Measurements from ENCODE around the gene INPP4B.

INPP4B gene

DNA sequence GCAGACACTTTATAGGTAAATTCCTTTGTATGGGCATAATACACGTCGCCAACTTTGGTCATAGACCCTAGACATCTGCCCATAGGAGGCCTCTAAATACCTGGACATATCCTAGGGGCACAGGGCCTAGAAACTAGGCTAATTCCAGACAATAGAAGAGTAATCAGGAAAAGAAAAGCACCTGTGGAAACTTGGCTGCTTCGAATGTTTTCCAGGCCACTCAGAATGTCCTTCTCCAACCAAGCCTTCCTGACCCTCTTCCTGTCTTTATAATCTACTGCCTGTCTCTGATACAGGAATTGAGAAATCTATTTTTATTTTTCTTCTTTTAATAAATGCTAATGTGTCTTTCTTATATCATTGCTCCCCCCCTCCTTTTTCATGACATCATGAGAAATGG lies 716.6 kb downstream of the INPP4B start:
- H3K4me3 Mint-ChIP-seq, result no peak overlapping the region
- H3K27me3 Mint-ChIP-seq, result no peaks in the 10 kb centered on the region
- no peak for DNase-seq
- H3K4me1 Mint-ChIP-seq, result peaks cover 20% of the 10 kb centered on the region
- H3K27ac Mint-ChIP-seq, result no peak overlapping the region
- CTCF ChIA-PET, result interaction anchor here (1.2 kb wide), 1 partner anchor 223 kb away, joined by 3 read pairs; no protein-coding TSS in a partner anchor
- H3K36me3 Mint-ChIP-seq, result peaks cover 14% of the 10 kb centered on the region
- H3K9me3 Mint-ChIP-seq, result no peaks in the 10 kb centered on the region

DNA sequence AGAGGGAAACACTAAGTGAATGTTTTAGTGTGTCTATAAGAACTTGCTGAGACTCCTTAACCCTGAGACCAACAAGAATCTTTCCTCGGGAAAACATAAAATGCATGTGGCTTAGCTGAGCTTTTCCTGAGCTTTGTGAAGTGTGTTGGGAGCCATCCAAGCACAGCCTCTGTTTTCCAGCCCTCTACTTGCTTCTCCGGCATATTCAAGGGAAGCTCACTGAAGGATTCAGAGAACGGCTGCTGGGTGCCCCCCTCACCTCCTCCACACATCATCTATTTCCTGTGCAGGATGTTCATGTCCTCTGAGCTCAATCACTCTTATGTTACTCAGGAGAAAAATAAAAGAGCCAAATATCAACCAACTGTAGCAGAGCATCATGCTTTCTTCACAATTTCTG lies 717.6 kb downstream of the INPP4B start:
- Mint-ChIP-seq H3K4me3 (no peak overlapping the region), H3K27ac (peak overlapping the region; percentile 7), H3K9me3 (no peaks in the 10 kb centered on the region), H3K36me3 (peaks cover 15% of the 10 kb centered on the region), H3K4me1 (peaks cover 20% of the 10 kb centered on the region), H3K27me3 (no peaks in the 10 kb centered on the region)
- DNase-seq, result no peak
- CTCF ChIA-PET, result interaction anchor here (0.6 to 1.3 kb wide), 9 partner anchors 27 to 719 kb away, joined by 3 to 4 read pairs (median 3); no protein-coding TSS in a partner anchor

DNA sequence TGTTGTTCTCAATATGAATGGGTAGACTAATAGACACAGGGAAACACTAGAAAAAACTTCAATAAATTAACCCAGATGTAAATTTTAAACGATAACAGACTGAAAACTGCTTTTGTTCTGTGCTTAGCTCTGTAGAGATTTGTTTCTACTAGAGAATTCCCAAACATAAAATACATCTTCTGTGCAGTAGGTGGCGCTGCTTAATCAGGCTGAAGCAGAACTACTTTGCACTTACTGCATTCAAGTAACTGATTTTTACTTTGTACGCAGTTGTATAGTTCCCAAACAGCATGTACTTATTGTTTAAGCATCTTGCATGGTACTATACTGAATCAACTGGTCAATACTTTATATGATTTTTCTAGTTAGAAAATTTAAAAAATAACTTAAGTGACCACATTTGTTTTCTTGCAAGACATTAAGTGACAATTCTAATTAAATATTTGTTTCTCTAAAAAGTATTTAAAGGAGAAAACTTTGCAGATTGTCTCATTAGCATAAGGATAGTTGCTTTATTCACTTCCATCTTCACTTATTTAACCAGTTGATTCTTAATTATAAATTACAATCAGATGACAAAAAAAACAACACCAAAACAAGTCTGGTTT lies 719.1 kb downstream of the INPP4B start:
- Mint-ChIP-seq H3K4me3 (no peak overlapping the region), H3K9me3 (no peaks in the 10 kb centered on the region), H3K27me3 (no peaks in the 10 kb centered on the region), H3K27ac (no peak overlapping the region), H3K4me1 (peaks cover 24% of the 10 kb centered on the region), H3K36me3 (peaks cover 23% of the 10 kb centered on the region)
- peak; percentile 71 for DNase-seq
- CTCF ChIA-PET, result interaction anchor here (0.6 to 1.0 kb wide), 7 partner anchors 14 to 715 kb away, joined by 3 to 5 read pairs (median 3); no protein-coding TSS in a partner anchor

DNA sequence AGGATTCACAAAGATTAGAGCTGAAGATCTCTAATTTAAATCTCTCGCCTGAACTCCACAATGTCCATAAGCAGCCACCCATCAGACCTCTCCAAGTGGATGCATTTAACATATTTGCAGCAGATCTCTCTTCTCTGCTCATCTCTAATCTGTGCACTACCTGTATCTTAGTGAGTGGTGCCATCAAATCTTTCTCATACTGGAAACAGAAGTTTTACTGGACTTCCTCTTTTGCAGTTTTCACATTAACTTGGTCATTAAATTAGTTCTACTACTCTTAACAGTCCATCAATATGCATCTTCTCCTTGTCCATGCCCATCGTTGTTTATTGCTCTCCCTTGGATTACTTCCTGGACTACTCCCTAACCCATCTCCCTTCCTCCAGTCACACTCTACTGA lies 721.2 kb downstream of the INPP4B start:
- H3K27me3 Mint-ChIP-seq, result no peaks in the 10 kb centered on the region
- DNase-seq, result no peak

DNA sequence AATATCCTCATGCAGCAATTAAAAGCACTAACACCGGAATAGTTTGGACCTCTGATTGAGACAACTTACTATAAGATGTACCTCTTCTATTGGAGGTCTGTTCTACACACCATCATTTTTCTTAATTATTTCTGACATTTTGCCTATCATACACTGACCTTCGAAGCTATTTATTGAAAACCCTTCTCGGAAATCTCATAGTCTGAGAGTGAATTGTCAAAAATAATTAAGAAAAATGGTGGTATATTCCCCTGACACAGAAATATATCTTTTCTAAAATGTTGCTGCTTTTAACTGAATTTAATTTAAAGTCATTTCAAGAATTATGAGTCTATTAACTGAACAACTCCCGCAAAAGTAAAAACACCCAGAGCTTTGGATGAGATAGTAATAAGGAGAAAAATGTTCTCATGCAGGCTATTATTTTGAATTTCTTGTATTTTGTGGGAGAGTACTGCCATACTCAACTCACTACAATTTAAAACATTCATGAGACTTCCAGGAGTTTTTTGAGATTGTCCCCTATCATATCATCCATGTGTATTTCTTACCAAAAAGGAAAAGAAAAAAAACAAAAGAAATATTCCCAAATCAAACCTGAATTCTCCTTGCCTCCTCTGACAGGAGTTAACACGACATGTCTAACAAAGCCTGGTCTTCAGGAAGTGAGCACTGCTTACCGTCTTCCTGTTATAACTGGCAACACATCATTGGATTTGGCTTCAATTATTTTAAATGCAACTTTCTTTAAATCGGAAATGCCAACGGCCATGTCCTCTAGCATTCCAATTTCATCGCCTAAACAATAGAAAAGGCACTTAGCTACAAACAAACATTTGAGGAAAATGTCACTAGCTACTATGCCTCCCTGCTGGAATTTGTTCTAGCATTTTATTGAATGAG lies 724.4 kb downstream of the INPP4B start:
- Mint-ChIP-seq H3K36me3 (peaks cover 58% of the 10 kb centered on the region), H3K9me3 (no peaks in the 10 kb centered on the region), H3K4me3 (no peak overlapping the region), H3K4me1 (peaks cover 17% of the 10 kb centered on the region), H3K27ac (peak overlapping the region; percentile 1), H3K27me3 (no peaks in the 10 kb centered on the region)
- DNase-seq, result no peak
- CTCF ChIA-PET, result no interaction called here

More for the DNA sequence above, 721.2 kb downstream of the INPP4B start:
- H3K4me3 Mint-ChIP-seq, result no peak overlapping the region
- H3K4me1 Mint-ChIP-seq, result peaks cover 29% of the 10 kb centered on the region
- CTCF ChIA-PET, result interaction anchor here (1.2 kb wide), 1 partner anchor 714 kb away, joined by 3 read pairs; no protein-coding TSS in a partner anchor
- H3K36me3 Mint-ChIP-seq, result peaks cover 38% of the 10 kb centered on the region
- no peaks in the 10 kb centered on the region for H3K9me3 Mint-ChIP-seq
- no peak overlapping the region for H3K27ac Mint-ChIP-seq

DNA sequence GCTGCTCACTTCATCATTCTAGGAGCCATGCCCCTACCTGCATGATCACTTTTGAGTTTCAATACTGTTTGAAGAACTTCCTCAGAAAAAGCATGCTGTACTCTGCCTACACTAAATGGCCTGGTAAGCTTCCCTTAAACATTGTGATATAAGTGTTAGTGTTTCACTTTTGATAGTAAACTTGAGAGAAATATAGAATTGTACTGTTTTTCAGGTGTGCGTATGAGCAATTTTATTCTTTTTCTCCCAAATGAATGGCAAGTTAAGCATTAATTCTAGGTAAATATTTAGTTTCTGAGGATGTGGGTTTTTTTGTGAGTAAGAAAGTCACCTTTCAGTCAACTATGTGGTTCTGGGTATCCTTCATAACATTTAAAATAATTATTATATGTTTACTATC lies 725.2 kb downstream of the INPP4B start:
- peaks cover 65% of the 10 kb centered on the region for H3K36me3 Mint-ChIP-seq
- DNase-seq, result no peak
- H3K4me1 Mint-ChIP-seq, result peaks cover 17% of the 10 kb centered on the region
- H3K4me3 Mint-ChIP-seq, result no peak overlapping the region
- no peak overlapping the region for H3K27ac Mint-ChIP-seq
- CTCF ChIA-PET, result no interaction called here
- H3K9me3 Mint-ChIP-seq, result no peaks in the 10 kb centered on the region
- no peaks in the 10 kb centered on the region for H3K27me3 Mint-ChIP-seq

DNA sequence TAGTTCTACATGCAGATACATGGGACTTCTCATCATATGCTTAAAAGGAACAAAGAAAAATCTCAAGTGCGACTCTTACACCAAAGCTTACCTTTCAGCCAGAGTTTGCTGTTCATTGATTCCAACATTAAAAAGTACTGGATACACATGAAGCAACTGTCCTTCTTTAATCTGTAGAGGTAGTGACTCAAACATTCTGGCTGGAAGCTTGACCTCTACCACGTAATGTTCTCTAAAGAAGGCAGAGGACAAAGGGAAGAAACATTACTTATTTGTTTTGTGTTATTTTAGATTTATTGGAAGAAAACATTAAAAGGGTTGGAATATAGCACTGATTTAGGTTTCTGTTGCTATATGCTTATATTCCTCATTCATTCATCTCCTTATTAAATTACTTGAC lies 733.6 kb downstream of the INPP4B start:
- no peak for DNase-seq
- H3K36me3 Mint-ChIP-seq, result peaks cover 63% of the 10 kb centered on the region
- CTCF ChIA-PET, result no interaction called here

DNA sequence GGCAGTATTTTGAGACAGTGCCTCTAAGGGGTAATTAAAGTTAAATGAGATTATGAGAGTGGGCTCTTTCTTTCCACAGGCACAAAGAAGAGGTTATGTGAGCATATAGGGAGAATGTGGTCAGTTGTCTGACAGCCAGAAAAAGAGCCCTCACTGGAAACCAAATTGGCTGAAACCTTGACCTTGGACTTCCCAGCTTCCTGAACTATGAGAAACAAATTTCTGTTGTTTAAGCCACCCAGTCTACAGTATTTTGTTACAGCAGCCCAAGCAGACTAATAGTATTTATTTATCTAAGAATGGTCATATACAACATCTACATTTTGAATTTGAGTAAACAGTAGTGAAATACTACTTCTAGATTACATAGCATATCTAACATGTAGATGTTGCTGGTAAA lies 736.0 kb downstream of the INPP4B start:
- CTCF ChIA-PET, result no interaction called here
- no peak for DNase-seq
- Mint-ChIP-seq H3K4me1 (no peaks in the 10 kb centered on the region), H3K9me3 (no peaks in the 10 kb centered on the region), H3K36me3 (peaks cover 46% of the 10 kb centered on the region), H3K4me3 (no peak overlapping the region), H3K27me3 (no peaks in the 10 kb centered on the region), H3K27ac (no peak overlapping the region)

More for the DNA sequence above, 733.6 kb downstream of the INPP4B start:
- Mint-ChIP-seq H3K27me3 (no peaks in the 10 kb centered on the region), H3K27ac (no peak overlapping the region), H3K4me3 (no peak overlapping the region), H3K4me1 (no peaks in the 10 kb centered on the region), H3K9me3 (no peaks in the 10 kb centered on the region)

DNA sequence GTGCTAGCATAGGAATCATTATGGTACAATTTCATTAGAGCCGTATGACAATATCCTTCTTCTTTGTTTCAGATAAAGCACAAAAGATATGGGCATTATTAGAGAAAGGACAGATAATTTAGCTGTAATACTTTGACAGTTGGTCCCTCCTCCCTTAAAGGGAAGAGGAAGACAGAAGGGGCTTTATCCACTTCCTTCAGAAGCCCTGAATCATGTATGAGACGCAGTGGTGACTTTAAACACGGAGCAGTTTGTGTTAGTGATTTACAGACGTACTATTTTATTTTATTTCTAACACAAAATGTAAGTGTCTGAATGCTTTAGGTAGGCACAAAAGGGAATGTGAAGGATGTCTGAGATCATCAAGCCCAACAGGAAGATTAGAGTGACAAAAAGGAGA lies 742.1 kb downstream of the INPP4B start:
- Mint-ChIP-seq H3K27me3 (no peaks in the 10 kb centered on the region), H3K36me3 (peaks cover 41% of the 10 kb centered on the region), H3K4me1 (no peaks in the 10 kb centered on the region), H3K4me3 (no peak overlapping the region), H3K27ac (no peak overlapping the region), H3K9me3 (no peaks in the 10 kb centered on the region)
- no peak for DNase-seq
- CTCF ChIA-PET, result no interaction called here

DNA sequence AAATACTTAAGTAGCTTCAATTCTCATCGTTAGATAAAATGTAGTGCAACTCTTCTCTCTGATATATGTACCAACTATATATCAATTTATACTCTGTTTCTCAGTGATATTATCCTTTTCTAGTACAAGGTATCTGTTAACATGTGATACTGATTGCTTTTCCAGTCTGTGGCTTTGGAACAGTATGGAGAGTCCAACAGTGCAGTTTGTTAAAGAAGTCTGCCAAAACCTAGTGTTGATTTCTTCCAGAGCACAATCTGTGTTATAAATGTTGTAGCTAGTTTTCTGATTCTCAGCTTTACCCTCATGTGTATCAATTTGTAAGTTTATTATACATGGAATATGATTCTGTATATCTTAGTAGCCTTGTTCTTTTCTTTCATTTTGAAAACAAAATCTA lies 744.7 kb downstream of the INPP4B start:
- no peaks in the 10 kb centered on the region for H3K4me1 Mint-ChIP-seq
- CTCF ChIA-PET, result no interaction called here
- no peak overlapping the region for H3K27ac Mint-ChIP-seq
- no peak overlapping the region for H3K4me3 Mint-ChIP-seq
- no peak for DNase-seq
- H3K27me3 Mint-ChIP-seq, result no peaks in the 10 kb centered on the region
- no peaks in the 10 kb centered on the region for H3K9me3 Mint-ChIP-seq
- H3K36me3 Mint-ChIP-seq, result peaks cover 40% of the 10 kb centered on the region

DNA sequence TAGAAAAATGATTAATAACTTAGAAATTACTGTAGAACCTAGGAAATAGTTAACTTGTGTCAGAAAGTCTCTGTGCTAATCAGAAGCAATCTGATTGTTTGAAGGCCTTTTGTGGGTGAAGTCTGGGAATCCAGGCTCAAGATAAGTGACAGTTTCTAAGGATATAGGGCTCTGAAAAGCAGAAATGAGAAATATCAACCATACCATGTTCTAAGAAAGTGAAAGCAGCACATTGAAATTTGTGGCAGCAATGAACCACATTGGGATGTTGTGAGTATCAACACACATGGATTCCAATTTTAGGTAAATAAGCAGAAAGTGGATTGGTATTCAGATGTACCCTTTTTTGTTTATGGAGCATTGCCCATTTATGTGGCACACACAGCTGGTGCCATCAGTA lies 745.2 kb downstream of the INPP4B start:
- Mint-ChIP-seq H3K9me3 (no peaks in the 10 kb centered on the region), H3K27me3 (no peaks in the 10 kb centered on the region), H3K36me3 (peaks cover 41% of the 10 kb centered on the region), H3K27ac (no peak overlapping the region), H3K4me1 (no peaks in the 10 kb centered on the region), H3K4me3 (no peak overlapping the region)
- CTCF ChIA-PET, result no interaction called here
- DNase-seq, result no peak

DNA sequence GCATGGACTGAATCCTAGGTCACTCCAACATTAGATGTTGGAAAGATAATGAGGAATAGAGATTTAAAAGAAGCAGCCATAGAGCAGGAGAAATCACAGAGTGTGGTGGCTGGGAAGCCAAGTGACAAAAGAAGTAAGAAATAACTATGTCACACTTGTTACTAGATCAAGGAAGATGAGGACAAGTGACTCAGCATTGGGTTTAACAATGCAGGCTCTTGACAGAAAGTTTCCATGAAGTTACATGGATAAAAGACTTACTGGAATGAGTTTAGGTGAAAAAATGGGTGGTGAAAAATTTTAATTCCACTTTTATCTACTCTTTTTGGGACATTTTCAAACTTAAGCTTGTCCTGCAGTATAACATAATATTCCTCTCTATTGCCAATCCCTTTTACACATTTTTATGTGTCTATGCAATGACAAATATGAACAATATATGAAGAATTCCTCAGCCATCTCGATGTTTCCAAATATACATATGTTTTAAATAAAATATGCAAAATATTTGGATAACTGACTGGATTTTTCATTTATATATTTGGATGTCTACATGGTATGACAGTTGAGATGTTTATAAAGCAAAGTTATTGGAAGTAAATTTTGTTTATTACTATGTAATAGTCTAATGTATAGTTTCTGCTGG lies 747.1 kb downstream of the INPP4B start:
- no peak for DNase-seq
- peaks cover 49% of the 10 kb centered on the region for H3K36me3 Mint-ChIP-seq
- H3K4me3 Mint-ChIP-seq, result no peak overlapping the region
- CTCF ChIA-PET, result no interaction called here
- H3K27ac Mint-ChIP-seq, result no peak overlapping the region
- H3K27me3 Mint-ChIP-seq, result no peaks in the 10 kb centered on the region
- no peaks in the 10 kb centered on the region for H3K9me3 Mint-ChIP-seq
- H3K4me1 Mint-ChIP-seq, result no peaks in the 10 kb centered on the region

DNA sequence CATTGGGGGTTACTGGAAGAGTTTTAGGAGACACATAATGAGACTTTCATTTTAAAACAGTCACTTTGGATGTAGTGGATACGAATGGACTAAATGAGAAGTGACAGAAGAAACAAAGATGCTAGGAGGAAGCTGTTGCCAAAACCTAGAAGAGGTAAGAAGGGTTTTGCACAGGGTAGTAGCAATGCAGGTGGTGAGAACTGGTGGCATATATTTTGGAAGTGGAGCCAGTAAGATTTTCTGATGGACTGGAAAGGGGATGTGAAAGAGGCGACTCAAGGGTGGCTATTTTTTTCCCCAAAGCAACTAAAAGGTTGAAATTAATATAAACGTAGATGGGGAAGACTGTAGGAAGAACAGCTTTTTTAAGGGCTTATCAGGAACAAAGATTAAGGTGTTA lies 747.7 kb downstream of the INPP4B start:
- Mint-ChIP-seq H3K27ac (no peak overlapping the region), H3K36me3 (peaks cover 49% of the 10 kb centered on the region), H3K4me3 (no peak overlapping the region), H3K9me3 (no peaks in the 10 kb centered on the region), H3K27me3 (no peaks in the 10 kb centered on the region), H3K4me1 (no peaks in the 10 kb centered on the region)
- DNase-seq, result no peak
- CTCF ChIA-PET, result no interaction called here

DNA sequence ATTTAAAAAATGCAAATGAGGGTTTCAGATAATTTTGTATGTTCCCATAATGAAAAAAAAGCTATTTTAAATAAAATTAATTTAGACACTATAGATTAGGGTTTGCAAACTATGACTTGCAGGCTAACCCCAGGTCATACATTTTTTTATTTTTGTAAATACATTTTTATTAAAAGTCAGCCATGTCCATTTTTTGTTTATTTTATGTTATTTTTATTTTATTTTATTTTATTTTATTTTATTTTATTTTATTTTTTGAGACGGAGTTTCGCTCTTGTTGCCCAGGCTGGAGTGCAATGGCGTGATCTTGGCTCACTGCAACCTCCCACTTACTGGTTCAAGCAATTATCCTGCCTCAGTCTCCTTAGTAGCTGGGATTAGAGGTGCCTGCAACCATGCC lies 749.1 kb downstream of the INPP4B start:
- Mint-ChIP-seq H3K27ac (no peak overlapping the region), H3K9me3 (no peaks in the 10 kb centered on the region), H3K4me1 (no peaks in the 10 kb centered on the region), H3K4me3 (no peak overlapping the region), H3K27me3 (no peaks in the 10 kb centered on the region), H3K36me3 (peaks cover 48% of the 10 kb centered on the region)
- CTCF ChIA-PET, result no interaction called here
- DNase-seq, result no peak
